SW 1271 (cell line): ENCODE results near the gene QRFP.

Experiments used
- DNase-seq, 2 experiments: peaks; one replicate each; lab custom pipeline; 2025; lab: John Stamatoyannopoulos, UW

QRFP gene

GRCh38 chr9:130872093-130872492, 24.5 kb downstream of the QRFP start:
- DNase-seq = no peak

- no peak for DNase-seq
These were observed 25.1 kb downstream of the QRFP start for GRCh38 chr9:130871395-130872062.

GRCh38 chr9:130870491-130871381, 25.9 kb downstream of the QRFP start:
- DNase-seq = no peak

GRCh38 chr9:130869250-130869649, 27.4 kb downstream of the QRFP start:
- no peak for DNase-seq

- DNase-seq = no peak
These were observed 28.4 kb downstream of the QRFP start for GRCh38 chr9:130868230-130868629.

GRCh38 chr9:130867556-130867955, 29.1 kb downstream of the QRFP start:
- DNase-seq = no peak

GRCh38 chr9:130866474-130866965, 30.1 kb downstream of the QRFP start:
- DNase-seq = peak; percentile 80 to 90

GRCh38 chr9:130865921-130866320, 30.7 kb downstream of the QRFP start:
- DNase-seq = no peak

GRCh38 chr9:130864541-130864940, 32.1 kb downstream of the QRFP start:
- DNase-seq = no peak

GRCh38 chr9:130862747-130863146, 33.9 kb downstream of the QRFP start:
- DNase-seq = no peak

GRCh38 chr9:130862217-130862616, 34.4 kb downstream of the QRFP start:
- no peak for DNase-seq

GRCh38 chr9:130861372-130862180, 35.0 kb downstream of the QRFP start:
- no peak for DNase-seq

GRCh38 chr9:130860458-130861316, 35.9 kb downstream of the QRFP start:
- peak; percentile 96 for DNase-seq

GRCh38 chr9:130858739-130859705, 37.6 kb downstream of the QRFP start:
- DNase-seq = no peak

GRCh38 chr9:130857864-130858738, 38.5 kb downstream of the QRFP start:
- peak; percentile 52 to 57 for DNase-seq

GRCh38 chr9:130856474-130856873, 40.1 kb downstream of the QRFP start:
- DNase-seq = no peak

- no peak for DNase-seq
These were observed 41.8 kb downstream of the QRFP start for GRCh38 chr9:130854835-130855234.

- DNase-seq = no peak
These were observed 42.5 kb downstream of the QRFP start for GRCh38 chr9:130854092-130854491.

- DNase-seq = no peak
These were observed 43.8 kb downstream of the QRFP start for GRCh38 chr9:130852801-130853200.
